ENCODE data around the gene UGT1A6. TPM values are rescaled to one million over a fixed set of nuclear protein-coding genes. Genes with fewer than 3 reads are reported as not detected.

The UGT1A6 gene
- total and polyA plus RNA-seq, 2 of the 4 experiments (the other 2 are of a cell fraction): not detected

GRCh38 chr2:233684640-233685039, 8.1 kb upstream of the UGT1A6 start:
- no peak overlapping the region for H2AK9ac ChIP-seq (replicated peaks; ENCODE audit: low read depth, low read length, poor library complexity)
- H3K14ac ChIP-seq (replicated peaks; ENCODE audit: low read depth, low read length): no peak overlapping the region
- H3K9ac ChIP-seq (ENCODE audit: low read depth, low read length): no peak overlapping the region
- intact Hi-C loops (cut with micrococcal nuclease): no loop called here
- no peak overlapping the region for H2BK5ac ChIP-seq (ENCODE audit: low read depth, low read length, poor library complexity, severe bottlenecking)
- H3K18ac ChIP-seq (ENCODE audit: low read depth, low read length): no peak overlapping the region
- no peaks in the 10 kb centered on the region for H3K9me3 ChIP-seq (ENCODE audit: control insufficient read depth, insufficient read depth, low read length)
- no peak overlapping the region for H3K4me3 ChIP-seq (ENCODE audit: insufficient read depth, low read depth, low read length)
- H3K27ac ChIP-seq (ENCODE audit: insufficient read depth, low read length): no peak overlapping the region
- TF ChIP-seq ELK1 (IDR thresholded peaks at IDR 0.05; ENCODE audit: borderline replicate concordance, low read depth, low read length): no peak
- TF ChIP-seq SMC3 (IDR thresholded peaks at IDR 0.05; ENCODE audit: low read depth, low read length): no peak
- no peak for TF ChIP-seq MAZ (IDR thresholded peaks at IDR 0.05; ENCODE audit: borderline replicate concordance, low read depth, low read length)
- no peak for TF ChIP-seq CHD1 (IDR thresholded peaks at IDR 0.05; ENCODE audit: low read depth, low read length)
- TF ChIP-seq POLR2A (IDR thresholded peaks at IDR 0.05; ENCODE audit: low read depth, low read length): no peak
- TF ChIP-seq CEBPB (IDR thresholded peaks at IDR 0.05; ENCODE audit: low read depth, low read length): no peak
- no peak for TF ChIP-seq RCOR1 (IDR thresholded peaks at IDR 0.05; ENCODE audit: insufficient replicate concordance, low read length)
- TF ChIP-seq USF2 (IDR thresholded peaks at IDR 0.05; ENCODE audit: low read depth, low read length): no peak
- H2BK15ac ChIP-seq (ENCODE audit: low read depth, low read length): no peak overlapping the region
- no peak overlapping the region for H2BK20ac ChIP-seq (ENCODE audit: low read depth, low read length)
- no peak overlapping the region for H2AFZ ChIP-seq (replicated peaks; ENCODE audit: low read length, poor library complexity)
- H4K91ac ChIP-seq (ENCODE audit: insufficient read depth, low read depth, low read length): no peak overlapping the region
- H3K23ac ChIP-seq (ENCODE audit: low read depth, low read length): no peak overlapping the region
- in situ Hi-C loops (cut with MboI; ENCODE audit: low sequenced_read_pairs): no loop called here
- no CpG with 5 or more reads among the region's 1 CpG for WGBS, 2 experiments (ENCODE audit: extremely low coverage in 2 of 2, insufficient read length in 1 of 2)
- no peak overlapping the region for H4K5ac ChIP-seq (ENCODE audit: low read depth, low read length)
- no TSS peak for BruUV-seq (replicated peaks)
- no peaks in the 10 kb centered on the region for H3K4me1 ChIP-seq (ENCODE audit: control insufficient read depth, insufficient read depth, low read length)
- DNase-seq (no peak), ATAC-seq (ENCODE audit: low read depth) (no peak)
- H4K20me1 ChIP-seq (ENCODE audit: insufficient read depth, low read length): no peaks in the 10 kb centered on the region
- no peak overlapping the region for H2AK5ac ChIP-seq (ENCODE audit: low read depth, low read length)
- no peak overlapping the region for H3K56ac ChIP-seq (ENCODE audit: extremely low read depth, insufficient read depth, low read length)
- dilution Hi-C loops (cut with HindIII; ENCODE audit: low sequenced_read_pairs, unreplicated experiment): no loop called here
- H3K9me1 ChIP-seq (ENCODE audit: insufficient read depth, low read length): no peaks in the 10 kb centered on the region
- no peaks in the 10 kb centered on the region for H3K79me1 ChIP-seq (ENCODE audit: low read depth in 1 of 2, low read length in 2 of 2)
- ChIA-PET CTCF (no interaction called here), POLR2A (ENCODE audit: unreplicated experiment) (no interaction called here)
- H2BK120ac ChIP-seq (ENCODE audit: low read depth, low read length): no peak overlapping the region
- H3K36me3 ChIP-seq (ENCODE audit: control insufficient read depth, insufficient read depth, low read length): no peaks in the 10 kb centered on the region
- no peak overlapping the region for H4K8ac ChIP-seq (ENCODE audit: low read depth in 2 of 2, low read length in 2 of 2)
- no peak overlapping the region for H3K4ac ChIP-seq (ENCODE audit: low read depth, low read length)
- H3K27me3 ChIP-seq (ENCODE audit: control insufficient read depth, insufficient read depth, low read length): peaks cover 2% of the 10 kb centered on the region
- no peak overlapping the region for H3K4me2 ChIP-seq (ENCODE audit: low read depth, low read length)

Data from IMR-90 (cell line).